NT2/D1 (cell line): Measurements from ENCODE around the gene MTOR.

Experiments used
- YY1 ChIP-seq: IDR thresholded peaks from 2 replicates; pipeline ENCODE4 v1.6.1; 2011; ENCODE audit not compliant: insufficient read length, insufficient read depth
- ZNF274 ChIP-seq: IDR thresholded peaks from 2 replicates; pipeline ENCODE4 v1.6.1; 2011; ENCODE audit warnings: mild to moderate bottlenecking, low read depth, low read length

GRCh38 chr1:11286735-11287410, 24.5 kb upstream of the MTOR start:
- TF ChIP-seq ZNF274 (no peak), YY1 (no peak)
